ENCODE measurements around the gene PCNT. TPM values are rescaled to one million over a fixed set of nuclear protein-coding genes. Genes with fewer than 3 reads are reported as not detected.

Gene PCNT
- total RNA-seq, 1 donor from 2014 or later = 39.9 TPM

DNA sequence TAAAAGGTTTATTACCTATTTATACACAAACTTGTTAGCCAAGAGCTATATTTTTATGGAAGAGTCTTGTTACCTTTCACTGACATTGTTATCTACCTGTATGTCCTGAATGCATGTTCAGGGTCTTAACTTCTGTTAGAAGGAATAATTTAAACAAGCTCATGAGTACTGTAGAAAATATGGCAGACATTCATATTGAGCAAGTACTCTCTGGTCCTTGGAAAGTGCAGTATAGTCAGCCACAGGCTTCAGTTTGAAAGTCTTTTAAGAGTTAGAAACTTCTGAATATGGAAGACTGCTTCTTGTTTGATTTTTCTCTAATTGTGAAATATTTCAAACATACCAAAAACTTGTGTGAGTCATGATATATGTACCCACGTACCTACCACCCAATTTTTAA lies 151.3 kb downstream of the PCNT start:
- H3K36me3 ChIP-seq = peaks cover 0 to 7% of the 10 kb centered on the region in 2 donors
- no peak overlapping the region for H3K27ac ChIP-seq
- H3K4me3 ChIP-seq = no peak overlapping the region
- DNase-seq (ENCODE audit: low spot score in 2 of 2) = no peak
- H3K9me3 ChIP-seq = no peaks in the 10 kb centered on the region
- TF ChIP-seq, protein P1, sequence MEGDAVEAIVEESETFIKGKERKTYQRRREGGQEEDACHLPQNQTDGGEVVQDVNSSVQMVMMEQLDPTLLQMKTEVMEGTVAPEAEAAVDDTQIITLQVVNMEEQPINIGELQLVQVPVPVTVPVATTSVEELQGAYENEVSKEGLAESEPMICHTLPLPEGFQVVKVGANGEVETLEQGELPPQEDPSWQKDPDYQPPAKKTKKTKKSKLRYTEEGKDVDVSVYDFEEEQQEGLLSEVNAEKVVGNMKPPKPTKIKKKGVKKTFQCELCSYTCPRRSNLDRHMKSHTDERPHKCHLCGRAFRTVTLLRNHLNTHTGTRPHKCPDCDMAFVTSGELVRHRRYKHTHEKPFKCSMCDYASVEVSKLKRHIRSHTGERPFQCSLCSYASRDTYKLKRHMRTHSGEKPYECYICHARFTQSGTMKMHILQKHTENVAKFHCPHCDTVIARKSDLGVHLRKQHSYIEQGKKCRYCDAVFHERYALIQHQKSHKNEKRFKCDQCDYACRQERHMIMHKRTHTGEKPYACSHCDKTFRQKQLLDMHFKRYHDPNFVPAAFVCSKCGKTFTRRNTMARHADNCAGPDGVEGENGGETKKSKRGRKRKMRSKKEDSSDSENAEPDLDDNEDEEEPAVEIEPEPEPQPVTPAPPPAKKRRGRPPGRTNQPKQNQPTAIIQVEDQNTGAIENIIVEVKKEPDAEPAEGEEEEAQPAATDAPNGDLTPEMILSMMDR (IDR thresholded peaks at IDR 0.05) = no peak
- no peaks in the 10 kb centered on the region for H3K27me3 ChIP-seq
- no peaks in the 10 kb centered on the region for H3K4me1 ChIP-seq
- intact Hi-C loops (cut with DNase I) = no loop called here

GRCh38 chr21:46477765-46478164 lies 153.8 kb downstream of the PCNT start:
- TF ChIP-seq, protein P1 (IDR thresholded peaks at IDR 0.05) = no peak
- Histone ChIP-seq H3K9me3 (no peaks in the 10 kb centered on the region), H3K4me1 (no peaks in the 10 kb centered on the region), H3K27me3 (no peaks in the 10 kb centered on the region), H3K27ac (no peak overlapping the region), H3K36me3 (peaks cover 0 to 7% of the 10 kb centered on the region in 2 donors), H3K4me3 (no peak overlapping the region)
- DNase-seq (ENCODE audit: low spot score in 2 of 2) = no peak
- intact Hi-C loops (cut with DNase I) = no loop called here

DNA sequence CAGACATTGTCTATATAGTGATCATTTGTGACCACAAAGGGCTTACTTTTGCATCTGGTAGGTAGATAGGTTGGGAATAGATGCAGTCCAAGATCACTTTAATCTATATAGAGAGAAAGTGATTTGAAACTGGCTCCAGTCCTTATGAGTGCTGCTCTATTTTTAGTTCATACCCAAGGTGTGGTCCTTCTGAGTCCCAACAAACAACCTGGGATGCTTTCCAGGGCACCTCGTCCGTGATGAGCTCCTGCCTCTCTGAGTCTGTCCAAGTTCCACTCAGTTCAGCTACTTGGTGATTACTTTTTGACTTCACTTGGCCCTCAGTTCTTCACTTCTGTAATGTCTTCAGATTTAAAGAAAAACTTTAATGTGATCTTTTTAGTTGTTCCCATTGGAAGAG lies 155.0 kb downstream of the PCNT start:
- intact Hi-C loops (cut with DNase I) = no loop called here

GRCh38 chr21:46480466-46480865 lies 156.5 kb downstream of the PCNT start:
- Histone ChIP-seq H3K4me1 (no peaks in the 10 kb centered on the region), H3K27ac (no peak overlapping the region), H3K36me3 (peaks cover 0 to 7% of the 10 kb centered on the region in 2 donors), H3K27me3 (no peaks in the 10 kb centered on the region), H3K9me3 (no peaks in the 10 kb centered on the region), H3K4me3 (no peak overlapping the region)
- intact Hi-C loops (cut with DNase I) = no loop called here
- DNase-seq (ENCODE audit: low spot score in 2 of 2) = no peak
- TF ChIP-seq, protein P1 (IDR thresholded peaks at IDR 0.05) = no peak

More for the DNA sequence above, 155.0 kb downstream of the PCNT start:
- Histone ChIP-seq H3K9me3 (no peaks in the 10 kb centered on the region), H3K4me3 (no peak overlapping the region), H3K4me1 (no peaks in the 10 kb centered on the region), H3K36me3 (peaks cover 0 to 7% of the 10 kb centered on the region in 2 donors), H3K27ac (no peak overlapping the region), H3K27me3 (no peaks in the 10 kb centered on the region)
- DNase-seq (ENCODE audit: low spot score in 2 of 2) = no peak
- TF ChIP-seq, protein P1 (IDR thresholded peaks at IDR 0.05) = no peak

DNA sequence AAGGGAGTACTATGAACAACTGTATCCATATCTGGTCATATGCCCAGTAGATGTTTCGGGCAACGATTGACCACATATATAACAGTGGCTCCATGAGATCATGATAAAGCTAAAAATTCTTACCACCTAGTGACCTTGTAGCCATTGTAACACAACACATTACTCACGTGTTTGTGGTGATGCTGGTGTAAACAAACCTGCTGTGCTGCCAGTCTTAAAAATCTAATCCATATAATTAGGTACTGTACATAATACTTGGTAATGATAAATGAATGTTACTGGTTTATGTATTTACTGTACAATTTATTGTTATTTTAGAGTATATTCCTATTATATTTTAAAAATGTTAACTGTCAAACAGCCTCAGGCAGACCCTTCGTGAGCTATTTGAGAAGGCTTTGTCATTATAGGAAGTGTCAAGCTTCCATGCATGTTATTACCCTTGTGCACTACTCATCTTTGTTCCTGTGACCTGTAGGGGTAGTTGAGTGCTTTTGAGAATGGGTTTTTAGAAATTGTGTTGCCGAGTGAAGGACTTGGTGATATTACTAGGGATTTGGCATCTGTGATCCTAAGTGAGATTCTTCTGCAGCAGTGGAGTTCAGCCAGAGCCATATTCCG lies 158.4 kb downstream of the PCNT start:
- DNase-seq (ENCODE audit: low spot score in 2 of 2) = no peak
- intact Hi-C loops (cut with DNase I) = no loop called here
- peaks cover 0 to 16% of the 10 kb centered on the region in 2 donors for H3K36me3 ChIP-seq
- no peak overlapping the region for H3K27ac ChIP-seq
- H3K27me3 ChIP-seq = no peaks in the 10 kb centered on the region
- no peaks in the 10 kb centered on the region for H3K4me1 ChIP-seq
- TF ChIP-seq, protein P1 (IDR thresholded peaks at IDR 0.05) = no peak
- H3K4me3 ChIP-seq = no peak overlapping the region
- no peaks in the 10 kb centered on the region for H3K9me3 ChIP-seq

GRCh38 chr21:46482846-46483231 lies 158.9 kb downstream of the PCNT start:
- DNase-seq (ENCODE audit: low spot score in 2 of 2) = no peak
- Histone ChIP-seq H3K4me3 (no peak overlapping the region), H3K9me3 (no peaks in the 10 kb centered on the region), H3K27me3 (no peaks in the 10 kb centered on the region), H3K36me3 (peaks cover 0 to 19% of the 10 kb centered on the region in 2 donors), H3K27ac (no peak overlapping the region), H3K4me1 (no peaks in the 10 kb centered on the region)
- TF ChIP-seq, protein P1 (IDR thresholded peaks at IDR 0.05) = no peak
- intact Hi-C loops (cut with DNase I) = no loop called here

Measured in ascending aorta (tissue), 2 donors.